HG03095 (cell line): ENCODE measurements around the gene FTO.

Source experiments
- ATAC-seq: cut with Tn5 transposase; IDR thresholded peaks from one replicate; pipeline ENCODE4 v1.9.1; 2021; ENCODE audit warnings: moderate library complexity; ENCODE audit not compliant: unreplicated experiment

Gene FTO

DNA sequence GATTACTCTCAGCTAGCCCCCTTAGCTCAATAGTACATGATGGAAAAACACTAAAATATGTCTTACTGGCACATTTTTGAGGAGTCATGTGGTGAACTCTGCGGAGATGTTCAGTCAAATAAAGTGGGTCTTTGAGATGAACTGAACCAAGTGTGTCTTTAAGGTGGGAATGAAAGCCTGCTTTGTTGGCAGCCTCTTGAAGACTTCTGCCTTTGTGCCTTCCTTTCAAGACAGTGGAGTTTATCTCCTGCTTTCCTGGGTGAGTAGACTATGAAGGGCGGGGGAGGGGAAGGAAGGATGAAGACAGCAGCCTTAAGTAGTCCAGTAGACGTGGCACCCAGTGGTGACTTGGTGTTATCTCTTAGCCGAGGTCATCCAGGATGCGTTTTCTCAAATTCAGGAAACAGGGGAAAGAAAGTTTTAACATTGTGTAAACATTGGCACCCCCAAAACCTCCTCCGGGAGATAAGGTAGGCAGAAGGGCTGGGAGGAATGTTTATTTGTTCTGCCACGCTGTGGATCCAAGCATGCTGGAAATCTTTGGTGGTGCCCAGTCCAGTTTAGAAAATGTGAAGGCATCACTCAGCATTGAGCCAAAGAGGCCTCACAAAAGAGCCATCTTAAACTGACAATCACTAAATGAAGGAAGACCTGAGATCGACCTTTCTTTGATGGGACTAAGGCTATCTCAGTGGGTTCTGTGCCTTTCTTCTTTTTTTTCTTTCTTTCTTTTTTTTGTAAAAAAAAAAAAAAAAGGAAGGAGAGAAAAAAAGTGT is 220.6 kb downstream of the FTO start:
- ATAC-seq: no peak

DNA sequence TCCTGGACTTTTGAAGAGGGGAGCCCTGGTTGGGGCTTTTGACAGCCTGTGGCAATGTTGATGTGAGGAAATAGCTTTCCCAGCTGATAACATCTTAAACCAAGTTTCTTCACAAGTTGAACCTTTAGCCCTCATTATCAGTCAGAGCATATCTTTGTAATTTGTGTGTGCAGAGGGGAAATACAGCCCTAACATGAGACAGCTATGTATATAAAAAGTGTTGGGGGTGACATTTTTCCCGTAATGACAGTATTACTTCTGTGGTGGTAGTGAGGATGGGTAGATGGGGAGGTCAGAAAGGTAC is 221.1 kb downstream of the FTO start:
- no peak for ATAC-seq

DNA sequence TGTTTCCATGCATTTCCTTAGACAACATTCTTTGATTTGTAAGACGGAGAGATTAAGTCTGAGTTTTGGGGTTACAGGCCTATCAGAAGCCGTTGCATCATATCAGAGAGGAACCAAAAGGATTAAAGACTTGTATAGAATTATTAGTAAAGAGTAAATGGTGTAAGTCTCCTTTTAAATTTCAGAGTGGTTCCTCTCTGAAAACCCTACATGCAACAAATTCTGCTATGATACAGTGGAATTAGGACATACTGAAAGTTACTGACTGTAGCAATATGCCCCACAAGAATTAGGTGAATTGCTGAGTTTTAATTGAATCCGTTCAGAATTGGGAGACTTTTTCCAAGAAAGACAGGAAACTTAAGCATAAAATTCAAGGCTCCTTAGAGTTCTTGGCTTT is 221.6 kb downstream of the FTO start:
- ATAC-seq: no peak

DNA sequence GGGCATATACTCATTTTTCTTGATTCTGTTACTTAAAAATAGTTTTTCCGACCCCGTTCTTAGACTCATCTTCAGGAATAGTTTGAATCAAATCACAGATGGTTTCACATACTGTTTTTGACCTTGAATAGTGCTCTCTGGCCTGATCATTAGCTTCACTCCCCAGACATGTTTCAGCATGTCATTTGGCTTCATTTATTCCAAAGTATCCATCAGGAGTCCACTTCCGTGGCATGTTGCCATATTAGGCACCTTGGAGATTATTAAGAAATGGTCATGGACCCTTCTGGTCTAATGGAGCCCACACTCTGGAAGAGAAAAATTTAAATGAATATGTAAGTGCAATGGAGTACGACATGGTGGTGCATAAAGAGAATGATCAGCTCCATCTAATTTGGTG is 222.3 kb downstream of the FTO start:
- ATAC-seq: no peak

DNA sequence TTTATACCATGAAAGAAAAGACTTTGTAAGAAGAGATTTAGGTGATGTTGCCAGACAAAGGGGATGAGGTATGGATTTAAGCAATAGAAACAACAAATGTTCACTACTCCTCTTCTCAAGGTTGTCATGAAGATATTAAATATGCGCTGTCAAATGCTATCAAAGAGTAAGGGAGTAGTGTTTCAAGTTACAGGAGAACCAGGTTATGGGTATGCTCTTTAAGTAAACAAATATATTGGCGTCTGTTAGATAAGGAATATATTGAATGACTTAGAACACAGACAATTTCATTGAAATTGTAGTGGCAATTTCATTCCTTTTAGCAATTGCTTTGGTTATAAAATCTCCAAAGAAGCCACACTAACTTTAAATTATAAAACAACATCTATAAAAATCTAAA is 229.0 kb downstream of the FTO start:
- no peak for ATAC-seq

DNA sequence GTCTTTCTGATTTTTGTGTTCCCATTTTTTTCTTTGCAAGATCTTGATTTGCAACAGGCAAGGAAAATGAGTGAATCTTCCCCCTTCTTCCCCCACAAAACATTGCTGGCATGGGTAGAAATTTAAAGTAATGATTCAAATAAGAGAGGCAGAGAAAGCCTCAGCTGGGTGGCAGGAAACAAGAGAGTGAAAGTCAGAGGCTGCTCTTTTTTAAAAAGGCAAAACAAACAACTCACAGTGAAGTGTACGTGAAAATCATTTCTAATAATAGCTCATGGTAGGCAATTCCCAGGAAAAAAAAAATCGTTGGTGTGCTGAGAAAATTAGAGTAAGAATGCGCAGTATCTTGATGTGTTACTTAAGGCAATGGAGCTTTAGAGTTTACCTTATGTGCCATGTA is 229.5 kb downstream of the FTO start:
- ATAC-seq: no peak

DNA sequence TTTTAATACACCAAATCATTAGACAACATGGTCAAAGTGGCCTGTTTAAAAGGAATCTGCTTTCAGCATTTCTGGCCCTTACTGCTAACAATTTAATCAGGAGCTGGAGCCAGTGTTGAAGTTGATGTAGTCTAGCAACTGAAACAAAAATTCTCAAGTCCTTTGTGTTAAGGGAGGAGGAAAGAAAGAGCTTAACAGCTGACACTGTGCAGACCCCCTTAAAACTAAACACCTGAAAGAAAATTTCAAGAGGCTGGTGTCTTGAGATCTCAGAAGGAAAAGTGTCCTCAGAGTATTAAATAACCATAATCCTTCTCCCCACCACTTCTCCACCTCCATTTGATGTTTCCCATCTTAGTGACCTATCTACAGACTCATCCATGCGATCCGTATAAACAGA is 232.1 kb downstream of the FTO start:
- no peak for ATAC-seq

DNA sequence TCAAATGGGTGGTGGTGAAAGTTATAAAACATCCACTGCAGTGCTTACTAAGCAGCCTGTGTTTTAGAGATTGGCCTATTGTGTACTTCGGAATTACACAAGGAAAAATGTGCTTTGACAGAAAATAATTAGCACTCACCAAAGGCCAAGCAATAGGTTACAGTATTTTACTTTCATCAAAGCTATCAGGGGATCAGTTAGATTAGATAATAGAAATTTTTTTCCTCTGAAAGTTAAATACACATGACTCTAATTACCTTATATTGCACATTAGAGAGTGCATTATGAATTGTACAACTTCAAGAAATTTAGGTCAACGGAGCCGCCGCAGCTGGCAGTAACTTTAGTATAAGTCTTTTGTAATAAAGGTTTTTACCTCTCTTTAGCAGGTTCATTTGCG is 232.6 kb downstream of the FTO start:
- ATAC-seq: no peak

DNA sequence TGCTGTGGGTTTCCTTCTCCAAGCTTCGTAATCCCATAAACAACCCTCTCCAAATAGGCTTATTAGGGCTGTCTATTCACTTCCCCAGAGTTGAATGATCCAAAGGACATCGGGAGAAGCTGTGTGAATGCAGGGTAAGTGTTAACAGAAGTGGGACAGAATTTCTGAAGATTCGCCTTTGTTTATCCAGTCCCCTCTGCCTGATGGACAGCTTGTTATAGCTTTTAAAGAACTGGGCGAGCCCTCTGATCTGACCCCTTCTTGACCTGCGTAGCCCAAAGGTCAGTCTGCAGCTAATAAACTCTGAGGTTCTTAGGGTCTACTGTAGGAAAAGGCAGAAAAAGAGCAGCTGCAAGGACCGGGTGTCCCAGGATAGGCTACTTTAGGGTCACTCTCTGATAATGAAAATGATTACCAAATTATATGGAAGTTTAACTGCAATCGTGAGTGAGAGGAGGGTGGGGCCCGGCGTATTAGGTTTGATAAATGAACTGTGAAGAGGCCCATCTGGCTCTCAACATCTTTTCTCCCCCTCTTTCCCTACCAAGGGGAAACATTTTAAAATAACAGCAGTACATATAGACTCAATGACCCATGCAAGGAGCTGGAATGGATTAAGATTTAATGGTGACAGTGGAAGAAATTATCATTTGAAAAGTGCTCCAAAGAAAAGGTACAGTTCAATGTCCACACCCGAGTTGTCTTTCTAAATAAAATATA is 233.4 kb downstream of the FTO start:
- no peak for ATAC-seq

DNA sequence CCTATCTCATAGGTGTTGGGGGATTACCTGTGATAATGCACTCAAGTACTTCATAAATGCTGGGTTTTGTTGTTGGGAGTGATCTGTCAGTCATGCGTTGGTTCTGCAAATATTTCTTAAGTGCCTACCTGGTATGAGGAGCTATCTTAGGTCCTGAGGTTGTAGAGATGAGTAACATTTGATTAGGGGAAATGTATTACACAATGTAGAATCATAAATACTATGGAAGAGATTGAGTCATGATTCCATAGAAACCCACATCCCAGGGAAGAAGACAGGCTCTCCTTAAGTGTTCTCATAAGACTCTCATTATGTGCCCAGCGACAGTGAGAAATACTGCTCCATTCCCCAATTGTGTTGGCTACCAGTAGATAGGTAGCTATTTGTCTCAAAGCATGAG is 240.1 kb downstream of the FTO start:
- ATAC-seq: no peak

DNA sequence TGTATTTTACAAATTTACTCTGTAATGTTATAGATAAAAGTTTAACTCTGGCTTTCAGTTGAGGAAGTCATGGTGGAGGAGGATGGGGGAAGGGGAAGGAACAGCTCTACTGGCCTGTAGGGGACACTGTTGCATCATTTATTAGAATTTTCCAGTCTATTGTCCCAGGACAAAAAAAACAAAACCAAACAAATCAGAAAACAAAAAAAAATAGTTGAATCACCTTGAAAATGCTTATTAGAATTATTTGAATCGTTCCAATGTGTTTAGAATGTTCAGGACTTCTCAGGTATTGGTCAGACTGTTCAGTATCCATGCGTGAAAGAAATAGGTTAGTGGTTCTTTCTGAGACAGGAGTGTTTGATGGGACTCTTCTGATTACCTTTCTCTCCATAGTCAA is 242.0 kb downstream of the FTO start:
- no peak for ATAC-seq

DNA sequence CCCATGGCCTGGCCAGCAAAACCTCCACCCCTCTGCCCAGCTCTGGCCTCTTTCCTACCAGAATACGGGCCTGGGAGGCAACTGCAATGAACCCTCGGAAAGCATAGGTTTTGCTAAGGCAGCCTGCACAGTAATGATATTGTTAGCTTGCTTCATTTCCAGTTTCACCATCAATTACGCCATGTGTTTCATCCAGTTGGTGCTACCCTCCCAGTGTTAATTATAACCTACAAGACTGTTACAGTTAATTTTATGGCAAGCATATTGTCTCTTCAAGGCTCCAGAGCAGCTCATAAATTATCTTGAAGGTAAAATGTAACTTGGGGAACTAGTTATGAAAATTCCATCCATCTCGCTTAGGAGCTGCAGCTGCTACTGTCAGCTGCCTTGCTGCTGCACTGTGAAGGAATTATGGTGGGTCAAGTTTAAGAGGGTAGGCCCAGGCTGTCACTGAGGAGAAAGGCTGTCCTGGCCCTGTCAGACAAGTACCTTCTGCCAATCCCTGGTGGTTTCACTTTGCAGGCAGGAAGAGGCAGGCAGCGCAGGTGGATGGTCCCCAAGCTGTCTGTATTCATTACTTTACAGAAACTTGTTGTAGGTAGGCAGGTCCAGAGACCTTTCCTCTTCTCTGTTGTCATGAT is 242.9 kb downstream of the FTO start:
- no peak for ATAC-seq

DNA sequence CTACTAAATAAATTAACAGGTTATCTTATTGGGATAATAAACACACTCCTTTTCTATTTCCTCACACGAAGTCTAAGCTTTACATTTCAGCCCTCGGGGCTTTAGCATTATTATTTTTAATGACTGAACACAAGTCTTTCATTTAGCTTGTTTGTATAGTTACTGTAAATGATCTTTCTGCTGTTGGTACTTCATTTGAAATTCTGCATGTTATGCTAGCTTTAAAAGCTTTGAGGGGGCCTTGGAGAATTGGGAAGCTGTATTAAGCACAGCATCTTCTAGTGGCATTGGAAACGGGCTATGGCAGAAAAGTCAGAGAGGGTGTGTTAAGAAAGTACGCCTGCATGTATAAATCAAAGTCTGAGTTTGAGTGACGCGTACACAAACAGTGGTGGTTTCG is 243.7 kb downstream of the FTO start:
- no peak for ATAC-seq

DNA sequence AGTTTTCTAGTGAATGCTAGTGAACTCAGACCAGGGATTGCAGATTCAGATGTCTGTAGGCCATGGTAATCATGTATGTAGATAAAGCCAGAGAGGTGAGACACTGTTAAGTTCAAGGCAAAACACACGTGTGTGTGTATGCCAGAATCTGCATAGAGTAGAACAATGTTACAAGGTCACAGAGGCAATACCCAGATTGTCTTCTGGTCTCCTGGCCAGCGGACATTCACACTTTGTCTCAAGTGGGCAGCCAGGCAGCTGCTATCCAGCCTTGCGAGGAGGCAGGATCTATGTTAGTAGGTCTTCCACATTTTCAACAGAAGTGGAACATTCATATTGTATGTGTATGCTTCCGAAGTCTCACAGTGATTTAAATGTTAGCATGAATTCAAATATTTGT is 244.4 kb downstream of the FTO start:
- no peak for ATAC-seq

DNA sequence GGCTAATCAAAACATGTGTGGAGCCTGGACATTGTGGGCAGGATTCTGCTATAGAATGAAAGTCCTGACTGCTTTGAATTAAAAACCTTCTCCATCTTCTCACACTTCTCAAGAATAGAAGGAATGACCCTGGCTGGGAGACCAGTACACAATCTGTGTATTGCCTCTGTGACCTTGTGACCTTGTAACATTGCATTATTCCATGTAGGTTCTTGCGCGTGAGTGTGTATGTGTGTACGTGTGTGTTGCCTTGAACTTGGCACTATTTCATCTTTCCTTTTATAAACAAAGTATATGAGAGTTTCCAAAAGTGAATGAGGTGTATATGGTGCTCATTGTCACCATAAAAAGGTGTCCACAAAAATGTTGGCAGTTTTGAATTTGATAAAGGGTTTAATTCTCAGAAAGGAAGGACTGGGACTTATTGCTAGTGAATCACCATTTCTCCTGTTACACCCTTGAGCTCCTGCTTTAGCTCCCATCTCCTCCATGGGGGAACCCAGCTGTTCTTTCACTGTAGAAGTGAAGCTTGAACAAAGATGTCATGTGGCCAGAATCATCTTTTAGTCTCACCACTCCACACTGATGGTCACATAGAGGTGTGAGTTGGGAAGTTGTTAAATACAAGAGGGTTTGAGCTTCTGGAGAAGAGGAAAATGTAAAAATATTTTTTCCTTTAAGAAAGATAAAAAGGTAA is 244.9 kb downstream of the FTO start:
- no peak for ATAC-seq

DNA sequence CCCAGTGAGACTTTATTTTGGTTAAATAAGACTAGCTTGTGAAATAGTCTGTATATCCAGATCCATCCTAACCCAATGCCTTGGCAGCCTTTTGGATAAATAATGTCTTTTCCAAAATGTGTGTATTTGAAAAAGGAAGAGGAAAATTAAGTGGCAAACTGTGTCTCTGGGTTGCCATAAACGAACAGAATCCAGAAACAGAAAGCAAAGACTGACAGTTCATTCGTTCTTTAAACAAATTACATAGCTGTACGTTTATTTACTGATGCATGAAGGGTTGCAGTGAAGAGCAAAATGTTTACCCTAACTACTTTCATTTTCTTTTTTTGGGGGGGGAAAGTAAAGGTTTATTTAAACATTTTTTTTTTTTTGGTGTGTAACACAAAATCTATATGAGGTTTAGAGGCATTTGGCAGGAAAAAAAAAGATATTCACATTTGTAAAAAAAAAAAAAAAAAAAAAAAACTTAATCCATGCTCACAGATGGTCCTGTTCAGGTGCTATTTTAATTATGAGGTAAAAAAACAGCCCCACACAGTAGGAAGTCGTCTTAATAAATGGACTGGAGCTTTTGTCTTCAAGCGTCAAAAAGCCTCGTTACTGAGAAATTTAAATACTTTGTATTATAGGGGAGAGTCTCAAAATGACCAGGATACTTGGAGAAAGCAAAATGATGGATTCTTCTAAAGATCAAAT is 245.9 kb downstream of the FTO start:
- peak; percentile 47 for ATAC-seq

DNA sequence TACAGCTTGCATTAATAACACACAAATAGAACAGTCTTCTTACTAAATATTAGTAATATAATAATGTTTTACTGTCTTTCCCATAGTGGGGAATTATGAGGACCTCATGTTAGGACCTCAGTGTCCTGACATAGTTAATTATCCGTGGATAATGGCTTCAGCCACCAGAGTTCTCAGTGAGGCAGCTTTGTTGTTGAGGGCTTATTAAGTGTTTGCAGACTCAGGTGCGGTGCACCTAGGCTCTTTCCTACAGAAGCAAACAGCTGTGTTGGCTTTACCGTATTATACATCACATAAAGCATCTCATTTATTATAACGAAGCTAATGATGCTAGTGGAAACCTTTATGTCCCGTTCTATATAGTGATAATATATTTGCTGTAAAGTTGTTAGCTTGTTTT is 246.7 kb downstream of the FTO start:
- no peak for ATAC-seq

DNA sequence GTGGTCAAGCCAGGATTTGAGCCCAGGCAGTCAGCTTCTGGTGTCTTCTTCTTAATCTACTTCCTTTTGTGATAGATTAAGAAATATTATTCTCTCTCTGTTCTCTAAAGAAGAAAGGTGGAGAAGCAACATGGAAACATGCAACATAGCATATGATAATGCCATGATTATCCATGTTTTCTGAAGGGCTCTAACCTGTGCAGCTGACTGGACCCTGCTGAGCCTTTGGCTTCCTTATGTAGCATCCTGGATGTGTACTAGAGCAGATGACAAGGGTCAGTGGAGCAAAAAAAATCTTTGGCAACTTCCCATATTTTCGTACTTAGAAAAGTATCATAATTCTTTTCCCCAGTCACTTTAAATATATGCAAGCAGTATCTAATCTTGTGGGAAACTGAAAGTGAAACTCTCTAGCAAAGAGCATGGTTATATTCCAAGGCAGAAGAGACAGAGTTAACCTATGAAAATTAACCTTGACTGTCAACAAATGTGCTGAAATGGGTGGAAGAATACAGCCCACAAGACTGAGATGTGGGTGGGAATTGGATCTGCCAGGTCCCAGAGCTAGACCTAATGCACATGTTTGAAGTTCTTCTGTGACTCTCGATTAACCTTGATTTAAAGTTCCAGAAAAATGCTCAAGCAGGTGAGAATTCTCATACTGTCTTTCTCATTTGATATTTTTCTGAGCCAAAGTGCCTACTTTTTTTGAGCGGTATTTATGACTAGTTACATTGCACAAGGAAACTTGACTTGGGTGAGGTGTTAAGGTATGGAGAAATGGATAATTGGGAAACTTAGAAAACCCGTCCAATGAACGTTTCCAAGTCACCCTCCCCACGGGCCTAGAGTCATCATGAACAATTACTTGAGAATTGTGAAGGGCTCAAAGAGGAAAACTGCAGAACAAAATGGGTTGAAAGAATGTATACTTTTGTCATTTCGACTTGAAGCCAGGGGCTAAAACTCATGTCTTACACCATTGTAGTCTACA is 248.6 kb downstream of the FTO start:
- ATAC-seq: peak; percentile 65

DNA sequence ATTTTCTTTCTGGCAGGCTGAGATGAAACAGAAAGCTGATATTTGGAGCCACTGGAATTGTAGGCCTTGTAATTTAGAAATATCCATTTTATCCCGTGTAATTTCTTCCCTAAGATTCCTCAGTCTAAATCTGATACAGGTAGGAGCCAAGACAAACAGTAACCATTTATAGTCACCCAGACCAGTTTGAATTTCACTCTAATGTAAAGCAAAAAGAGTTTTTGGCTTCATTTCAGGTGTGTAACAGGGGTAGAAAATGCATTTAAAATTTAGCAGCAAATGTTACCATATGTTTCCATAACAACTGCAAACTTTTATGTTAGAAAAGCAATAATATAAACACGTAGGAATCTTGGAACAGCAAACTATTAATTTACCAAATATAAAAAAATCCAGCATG is 249.4 kb downstream of the FTO start:
- no peak for ATAC-seq
